RPMI8226 (cell line): ENCODE results near the gene ACTA1.
"Not testable (repeated sequence)": the region's sequence is repeated elsewhere in the genome, so short reads cannot be mapped to it uniquely, and the experiment has no call there.

Experiments
- DNase-seq: peaks from one replicate; pipeline ENCODE4 v3.0.0-alpha.2; 2015

ACTA1 gene

GRCh38 chr1:229407206-229408026, 26.5 kb downstream of the ACTA1 start:
- no peak for DNase-seq

- no peak for DNase-seq
Observed at GRCh38 chr1:229406798-229407197, 27.1 kb downstream of the ACTA1 start.

GRCh38 chr1:229403573-229403972, 30.3 kb downstream of the ACTA1 start:
- no peak for DNase-seq

DNA sequence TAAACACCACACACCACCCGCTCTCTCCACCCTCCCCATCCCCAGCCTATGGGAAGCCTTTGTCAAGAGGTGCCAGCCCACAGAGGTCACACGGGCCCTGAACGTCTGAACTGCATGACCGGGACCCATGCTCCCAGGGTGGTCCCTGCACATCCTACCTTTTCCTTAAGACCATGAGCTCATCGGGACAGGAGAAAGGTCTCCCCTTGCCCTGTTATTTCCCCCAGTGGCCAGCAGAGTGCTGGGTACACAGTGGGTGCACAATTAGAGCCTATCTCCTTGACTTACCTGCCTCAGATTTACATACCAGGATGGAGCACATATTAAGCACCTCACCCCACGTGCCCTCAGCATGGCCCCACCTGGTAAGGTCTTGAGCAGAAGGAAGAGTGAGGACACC, 30.9 kb downstream of the ACTA1 start:
- no peak for DNase-seq

DNA sequence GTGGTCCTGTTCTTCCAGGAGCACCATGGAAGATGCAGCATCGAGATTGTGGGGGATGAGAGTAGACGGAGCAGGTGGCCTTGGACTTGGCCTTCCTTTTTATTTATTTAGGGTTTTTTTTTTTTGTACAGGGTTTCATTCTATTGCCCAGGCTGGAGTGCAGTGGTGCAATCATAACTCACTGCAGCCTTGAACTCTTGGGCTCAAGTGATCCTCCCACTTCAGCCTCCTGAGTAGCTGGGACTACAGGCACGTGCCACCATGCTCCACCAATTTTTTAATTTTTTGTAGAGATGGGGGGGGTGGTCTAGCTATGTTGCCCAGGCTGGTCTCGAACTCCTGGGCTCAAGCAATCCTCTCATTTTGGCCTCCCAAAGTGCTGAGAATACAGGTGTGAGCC, 31.6 kb downstream of the ACTA1 start:
- DNase-seq = not testable (repeated sequence)

DNA sequence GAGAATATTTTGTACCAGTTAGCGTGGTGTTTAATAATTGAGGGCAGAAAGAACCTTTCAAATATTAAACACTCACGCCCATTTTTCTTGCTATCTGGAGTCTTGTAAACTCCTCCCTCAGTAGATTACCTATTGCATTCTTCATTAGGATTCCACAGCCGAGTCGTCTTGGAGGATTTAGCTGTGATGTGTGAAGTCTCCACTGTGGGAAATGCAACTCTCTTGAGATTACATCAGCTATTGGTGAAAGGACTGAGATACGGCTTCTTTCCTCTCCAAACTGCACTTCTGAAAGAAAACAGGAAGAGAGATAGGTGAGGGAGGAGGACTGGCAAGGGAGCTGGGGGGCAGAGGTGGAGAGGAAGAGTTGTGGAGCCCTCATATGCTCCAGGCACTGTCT, 36.1 kb downstream of the ACTA1 start:
- no peak for DNase-seq

DNA sequence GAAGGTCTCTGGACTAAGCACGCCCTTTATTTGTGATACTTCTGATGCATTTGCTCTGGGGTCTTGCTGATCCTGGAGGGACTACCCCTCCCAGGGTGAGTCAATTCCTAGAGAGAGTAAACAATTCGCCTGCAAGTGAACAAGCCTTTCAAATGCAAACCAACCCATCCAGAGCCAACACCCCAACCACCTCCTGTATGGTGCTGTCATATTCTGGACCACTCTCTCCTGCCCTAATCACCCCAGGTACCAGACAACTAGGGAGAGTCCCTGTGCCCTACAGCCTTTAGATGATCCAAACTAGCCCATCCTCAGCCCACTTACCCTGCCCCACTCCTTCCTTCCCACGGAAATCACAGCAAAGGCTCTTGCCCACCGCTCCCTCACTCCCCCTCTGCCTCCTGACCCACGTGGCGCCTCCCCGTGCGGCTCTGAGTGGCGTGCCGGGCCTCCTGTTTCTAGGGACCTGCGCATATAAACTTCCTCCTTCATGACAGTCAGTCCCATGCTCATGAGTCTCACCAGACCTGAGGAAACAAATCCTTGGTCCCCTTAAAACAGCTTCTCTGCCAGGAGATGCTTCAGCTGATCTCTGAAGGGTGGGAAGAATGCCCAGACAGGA, 37.2 kb downstream of the ACTA1 start:
- DNase-seq = no peak

GRCh38 chr1:229394517-229394916, 39.4 kb downstream of the ACTA1 start:
- not testable (repeated sequence) for DNase-seq

- DNase-seq = no peak
Observed at GRCh38 chr1:229392936-229393335, 41.0 kb downstream of the ACTA1 start.

DNA sequence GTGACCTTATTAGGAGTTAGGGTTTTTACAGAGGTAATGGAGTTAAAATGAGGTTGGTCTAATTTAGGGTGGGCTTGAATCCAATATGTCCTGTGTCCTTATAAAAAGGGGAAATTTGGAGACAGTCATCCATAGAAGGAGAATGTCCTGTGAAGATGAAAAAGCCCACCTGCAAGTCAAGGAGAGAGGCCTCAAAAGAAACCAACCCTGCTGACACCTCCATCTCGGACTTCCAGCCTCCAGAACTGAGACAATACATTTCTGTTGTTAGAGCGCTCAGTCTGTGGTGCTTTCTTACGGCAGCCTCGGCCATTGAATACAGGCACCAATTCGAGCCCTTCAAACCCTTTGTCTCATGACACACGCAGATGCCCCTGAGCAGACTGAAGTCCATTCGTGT, 43.8 kb downstream of the ACTA1 start:
- DNase-seq = no peak

GRCh38 chr1:229388897-229389580, 44.9 kb downstream of the ACTA1 start:
- DNase-seq = no peak

DNA sequence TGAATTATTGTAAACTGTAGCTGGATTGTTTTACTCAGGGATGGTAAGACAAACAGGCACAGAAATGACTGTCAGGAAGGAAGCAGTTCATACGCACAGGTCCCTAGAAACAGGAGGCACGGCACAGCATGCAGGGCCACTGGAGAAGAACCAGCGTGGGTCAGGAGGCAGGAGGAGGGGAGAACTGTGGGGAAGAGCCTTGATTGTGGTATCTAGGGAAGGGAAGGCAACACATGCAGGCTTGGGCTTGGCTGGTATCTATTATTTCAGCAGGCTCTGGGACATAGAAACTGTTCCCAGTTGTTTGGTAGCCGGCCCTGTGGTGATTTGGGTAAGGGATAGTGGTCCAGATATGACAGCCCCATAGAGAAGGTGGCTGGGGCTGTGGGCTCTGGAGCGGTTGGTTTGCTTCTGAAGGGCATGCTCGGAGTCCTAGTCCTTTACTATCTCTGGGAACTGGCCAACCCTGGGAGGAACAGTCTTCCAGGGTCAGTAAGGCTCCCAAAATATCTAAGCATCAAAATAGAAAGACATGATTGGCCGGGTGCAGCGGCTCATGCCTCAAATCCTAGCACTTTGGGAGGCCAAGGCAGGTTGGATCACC, 47.9 kb downstream of the ACTA1 start:
- no peak for DNase-seq

- no peak for DNase-seq
Observed at GRCh38 chr1:229384822-229385221, 49.1 kb downstream of the ACTA1 start.

- no peak for DNase-seq
Observed at GRCh38 chr1:229383961-229384360, 49.9 kb downstream of the ACTA1 start.

DNA sequence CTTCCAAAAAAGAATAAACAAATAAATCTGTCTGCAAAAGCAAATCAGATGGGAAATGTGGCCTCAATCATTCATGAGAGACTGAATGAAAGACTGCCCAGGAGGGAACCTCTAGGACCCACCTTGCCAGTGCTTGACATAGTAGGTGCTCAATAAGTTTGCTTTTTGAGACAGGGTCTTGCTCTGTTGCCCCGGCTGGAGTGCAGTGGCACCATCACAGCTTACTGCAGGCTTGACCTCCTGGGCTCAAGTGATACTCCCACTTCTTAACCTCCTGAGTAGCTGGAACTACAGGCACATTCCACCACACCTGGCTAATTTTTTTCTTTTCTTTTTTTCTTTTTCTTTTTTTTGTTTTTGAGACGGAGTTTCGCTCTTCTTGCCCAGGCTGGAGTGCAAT, 50.7 kb downstream of the ACTA1 start:
- no peak for DNase-seq
